Smooth muscle cell (in vitro differentiated cells): Measurements from ENCODE around the gene FMC1. TPM values are rescaled to one million over a fixed set of nuclear protein-coding genes. Genes with fewer than 3 reads are reported as not detected.

Experiments
- DNase-seq: peaks from one replicate; lab custom pipeline; 2025; ENCODE audit not compliant: unreplicated experiment; lab: John Stamatoyannopoulos, UW
- H2AFZ ChIP-seq: fragments of 200-600 bp; sonication (generic); 2 replicates; pipeline ENCODE4 v1.6.0; 2016; ENCODE audit warnings: antibody characterized with exemption, low read depth, mild to moderate bottlenecking
- H3F3A ChIP-seq: fragments of 200-600 bp; sonication (generic); 2 replicates; pipeline ENCODE4 v1.6.0; 2017; ENCODE audit warnings: antibody characterized with exemption, low read depth
- H3K27ac ChIP-seq: fragments of 200-600 bp; sonication (generic); 2 replicates; pipeline ENCODE4 v1.5.1; 2016; ENCODE audit warnings: low read depth, mild to moderate bottlenecking
- H3K27me3 ChIP-seq: fragments of 200-600 bp; sonication (generic); 2 replicates; pipeline ENCODE4 v1.6.1; 2016; ENCODE audit warnings: low read depth, mild to moderate bottlenecking
- H3K36me3 ChIP-seq: fragments of 200-600 bp; sonication (generic); 2 replicates; pipeline ENCODE4 v1.5.1; 2016; ENCODE audit warnings: low read depth
- H3K4me1 ChIP-seq: fragments of 200-600 bp; sonication (generic); 2 replicates; pipeline ENCODE4 v1.5.1; 2016; ENCODE audit warnings: low read depth
- H3K4me2 ChIP-seq: fragments of 200-600 bp; sonication (generic); 2 replicates; pipeline ENCODE4 v1.6.0; 2016; ENCODE audit warnings: mild to moderate bottlenecking
- H3K4me3 ChIP-seq: fragments of 200-600 bp; sonication (generic); 2 replicates; pipeline ENCODE4 v1.5.1; 2016; ENCODE audit warnings: mild to moderate bottlenecking
- H3K79me2 ChIP-seq: fragments of 200-600 bp; sonication (generic); 2 replicates; pipeline ENCODE4 v1.6.0; 2016; ENCODE audit warnings: low read depth, mild to moderate bottlenecking
- H3K9ac ChIP-seq: fragments of 200-600 bp; sonication (generic); 2 replicates; pipeline ENCODE4 v1.6.0; 2016; ENCODE audit warnings: low read depth
- H3K9me3 ChIP-seq: fragments of 200-600 bp; sonication (generic); replicated peaks from 2 replicates; pipeline ENCODE4 v1.5.1; 2016; ENCODE audit warnings: low read depth
- H4K20me1 ChIP-seq: fragments of 200-600 bp; sonication (generic); 2 replicates; pipeline ENCODE4 v1.6.0; 2016; ENCODE audit warnings: low read depth
- CTCF ChIP-seq: fragments of 200-600 bp; sonication (generic); IDR thresholded peaks from 2 replicates; pipeline ENCODE4 v1.5.1; 2017; ENCODE audit warnings: borderline replicate concordance, mild to moderate bottlenecking, antibody characterized with exemption; ENCODE audit not compliant: insufficient read depth, poor library complexity, severe bottlenecking
- WGBS: methylation state at CpG from one replicate; pipeline ENCODE4 v1.1.7; 2016; ENCODE audit warnings: low lambda C conversion rate; 5-methylcytosine and 5-hydroxymethylcytosine counted together
- polyA plus RNA-seq: library from polyadenylated mRNA; unstranded; fragments of >200 nt; fragmentation: Nextera tagmentation; extraction: Ambion mirVana; gene quantifications from 2 replicates; pipeline ENCODE4 v1.2.1, GENCODE V29; 2016
- total RNA-seq: library from RNA; depleted of rRNA; stranded (reverse); fragments of >200 nt; gene quantifications from 2 replicates; pipeline ENCODE4 v1.2.3, GENCODE V29; 2014

FMC1 gene
- total and polyA plus RNA-seq, 2 experiments from 2014 or later: 4.8 to 16.1 TPM

GRCh38 chr7:139365336-139365735 is 24.2 kb downstream of the FMC1 start:
- Histone ChIP-seq H2AFZ (no peak overlapping the region), H3K36me3 (peaks cover 4% of the 10 kb centered on the region), H3K27ac (no peak overlapping the region), H3K4me1 (peaks cover 21% of the 10 kb centered on the region), H3K4me3 (no peak overlapping the region), H4K20me1 (peaks cover 99% of the 10 kb centered on the region), H3K4me2 (no peak overlapping the region), H3K27me3 (no peaks in the 10 kb centered on the region), H3K9ac (no peak overlapping the region), H3K9me3 (no peaks in the 10 kb centered on the region), H3F3A (no peaks in the 10 kb centered on the region), H3K79me2 (peaks cover 100% of the 10 kb centered on the region)
- no peak for DNase-seq
- WGBS: 90% methylated on average over 2 of the region's 2 CpGs
- no peak for TF ChIP-seq CTCF

DNA sequence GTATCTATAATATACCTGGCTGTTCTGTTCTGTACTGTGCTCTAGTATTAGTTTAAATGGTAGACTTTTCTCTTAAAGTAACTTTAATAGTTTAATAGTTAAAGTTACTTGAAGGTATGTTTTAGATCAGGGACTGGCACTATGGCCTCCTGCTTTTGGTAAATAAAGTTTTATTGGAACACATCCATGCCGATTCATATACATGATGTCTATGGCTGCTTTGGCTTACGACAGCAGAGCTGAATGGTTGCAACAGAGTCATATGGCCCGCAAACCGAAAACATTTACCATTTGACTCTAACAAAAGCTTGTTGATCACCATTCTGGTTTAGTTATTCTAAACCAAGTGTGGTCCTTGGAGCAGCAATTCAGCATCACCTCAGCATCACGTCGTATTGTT is 25.3 kb downstream of the FMC1 start:
- Histone ChIP-seq H3K79me2 (peaks cover 100% of the 10 kb centered on the region), H3K4me1 (peaks cover 15% of the 10 kb centered on the region), H3K4me2 (no peak overlapping the region), H3K9ac (no peak overlapping the region), H3F3A (no peaks in the 10 kb centered on the region), H3K27ac (no peak overlapping the region), H3K36me3 (peaks cover 4% of the 10 kb centered on the region), H2AFZ (no peak overlapping the region), H4K20me1 (peaks cover 100% of the 10 kb centered on the region), H3K9me3 (no peaks in the 10 kb centered on the region), H3K27me3 (no peaks in the 10 kb centered on the region), H3K4me3 (no peak overlapping the region)
- no peak for TF ChIP-seq CTCF
- DNase-seq: no peak
- WGBS: 94% methylated on average over 6 of the region's 6 CpGs

DNA sequence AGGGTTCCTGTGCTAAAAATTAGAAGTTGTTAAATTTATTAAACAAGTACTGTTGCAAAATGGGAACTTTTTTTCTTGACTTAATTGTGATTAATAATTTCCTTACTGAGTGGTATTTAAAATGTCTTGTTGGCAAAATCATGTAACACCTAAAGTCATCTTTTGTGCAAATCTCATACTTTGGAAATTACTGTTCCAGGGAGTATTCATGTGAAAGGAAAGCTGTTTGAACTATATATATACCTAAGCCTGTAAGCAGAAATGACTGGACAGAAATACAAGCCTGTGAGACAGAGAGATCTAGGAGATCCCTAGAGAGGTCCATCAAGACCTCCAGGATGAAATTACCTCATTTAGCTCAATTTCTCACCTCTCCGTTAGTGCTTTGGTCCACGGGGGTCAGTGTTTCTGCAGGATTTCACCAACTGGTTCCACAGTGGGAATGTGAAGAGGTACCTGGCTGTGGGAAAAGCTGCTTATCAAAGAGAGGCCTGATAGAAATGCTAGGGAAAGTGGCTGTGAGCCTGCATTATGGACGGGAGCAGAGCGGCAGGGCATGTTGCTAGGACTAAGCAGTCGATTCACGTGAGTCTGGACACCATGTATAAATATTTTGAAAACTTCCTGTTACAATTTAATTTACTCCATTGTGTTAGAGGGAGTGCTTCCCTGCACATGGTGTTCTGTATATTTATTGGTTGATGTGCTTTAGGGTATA is 26.5 kb downstream of the FMC1 start:
- H3K4me2 ChIP-seq: no peak overlapping the region
- H3K4me1 ChIP-seq: peaks cover 5% of the 10 kb centered on the region
- no peak for DNase-seq
- H3K27ac ChIP-seq: no peak overlapping the region
- peaks cover 4% of the 10 kb centered on the region for H3K36me3 ChIP-seq
- whole genome bisulfite sequencing: 92% methylated on average over 6 of the region's 6 CpGs
- H3K4me3 ChIP-seq: no peak overlapping the region
- TF ChIP-seq CTCF: no peak
- H3K79me2 ChIP-seq: peaks cover 100% of the 10 kb centered on the region
- H3K27me3 ChIP-seq: no peaks in the 10 kb centered on the region
- H2AFZ ChIP-seq: no peak overlapping the region
- no peak overlapping the region for H3K9ac ChIP-seq
- peaks cover 100% of the 10 kb centered on the region for H4K20me1 ChIP-seq
- no peaks in the 10 kb centered on the region for H3K9me3 ChIP-seq
- no peaks in the 10 kb centered on the region for H3F3A ChIP-seq

GRCh38 chr7:139370301-139370942 is 29.3 kb downstream of the FMC1 start:
- peaks cover 100% of the 10 kb centered on the region for H4K20me1 ChIP-seq
- H2AFZ ChIP-seq: no peak overlapping the region
- H3K27me3 ChIP-seq: no peaks in the 10 kb centered on the region
- no peak overlapping the region for H3K4me3 ChIP-seq
- no peaks in the 10 kb centered on the region for H3K4me1 ChIP-seq
- peaks cover 4% of the 10 kb centered on the region for H3K36me3 ChIP-seq
- no peak overlapping the region for H3K27ac ChIP-seq
- 85% methylated on average over 5 of the region's 5 CpGs for whole genome bisulfite sequencing
- no peak overlapping the region for H3K4me2 ChIP-seq
- no peaks in the 10 kb centered on the region for H3K9me3 ChIP-seq
- H3F3A ChIP-seq: no peaks in the 10 kb centered on the region
- TF ChIP-seq CTCF: no peak
- no peak overlapping the region for H3K9ac ChIP-seq
- DNase-seq: no peak
- peaks cover 100% of the 10 kb centered on the region for H3K79me2 ChIP-seq
